ENCODE results near the gene CA5A.

GRCh38 chr16:87845807-87846619 lies 90.3 kb downstream of the CA5A start:
- TF ChIP-seq TAF1 (IDR thresholded peaks at IDR 0.05; ENCODE audit: borderline replicate concordance, low read depth, low read length) (no peak), POLR2A (IDR thresholded peaks at IDR 0.05; ENCODE audit: low read depth, low read length) (no peak)
